Mesodermal cell (in vitro differentiated cells): Measurements from ENCODE around the gene DTD2.
"Not testable (repeated sequence)": the region's sequence is repeated elsewhere in the genome, so short reads cannot be mapped to it uniquely, and the experiment has no call there.

ENCODE experiments used
- H3K27ac ChIP-seq: 2 replicates; pipeline ENCODE4 v1.7.0; 2013; ENCODE audit warnings: mild to moderate bottlenecking, low read depth, low read length, moderate library complexity; ENCODE audit not compliant: severe bottlenecking
- H3K36me3 ChIP-seq: 2 replicates; pipeline ENCODE4 v1.7.1; 2013; ENCODE audit warnings: mild to moderate bottlenecking, low read length, moderate library complexity; ENCODE audit not compliant: control insufficient read depth, insufficient read depth
- H3K4me1 ChIP-seq: one replicate; pipeline ENCODE4 v1.7.1; 2013; ENCODE audit warnings: mild to moderate bottlenecking, low read length; ENCODE audit not compliant: insufficient read depth, control insufficient read depth, poor library complexity, severe bottlenecking
- H3K4me3 ChIP-seq: 2 replicates; pipeline ENCODE4 v1.7.0; 2013; ENCODE audit warnings: low read length, control low read depth, mild to moderate bottlenecking; ENCODE audit not compliant: insufficient read depth, poor library complexity, severe bottlenecking; ENCODE audit errors: extremely low read depth
- H3K9me3 ChIP-seq: 2 replicates; pipeline ENCODE4 v1.7.1; 2013; ENCODE audit warnings: mild to moderate bottlenecking, low read length, moderate library complexity; ENCODE audit not compliant: control insufficient read depth
- WGBS, 2 experiments: methylation state at CpG; one replicate each; pipeline ENCODE4 v1.1.5; 2013; ENCODE audit warnings: missing lambda C conversion rate in 2 of 2; ENCODE audit not compliant: insufficient coverage in 2 of 2; 5-methylcytosine and 5-hydroxymethylcytosine counted together

Gene DTD2

DNA sequence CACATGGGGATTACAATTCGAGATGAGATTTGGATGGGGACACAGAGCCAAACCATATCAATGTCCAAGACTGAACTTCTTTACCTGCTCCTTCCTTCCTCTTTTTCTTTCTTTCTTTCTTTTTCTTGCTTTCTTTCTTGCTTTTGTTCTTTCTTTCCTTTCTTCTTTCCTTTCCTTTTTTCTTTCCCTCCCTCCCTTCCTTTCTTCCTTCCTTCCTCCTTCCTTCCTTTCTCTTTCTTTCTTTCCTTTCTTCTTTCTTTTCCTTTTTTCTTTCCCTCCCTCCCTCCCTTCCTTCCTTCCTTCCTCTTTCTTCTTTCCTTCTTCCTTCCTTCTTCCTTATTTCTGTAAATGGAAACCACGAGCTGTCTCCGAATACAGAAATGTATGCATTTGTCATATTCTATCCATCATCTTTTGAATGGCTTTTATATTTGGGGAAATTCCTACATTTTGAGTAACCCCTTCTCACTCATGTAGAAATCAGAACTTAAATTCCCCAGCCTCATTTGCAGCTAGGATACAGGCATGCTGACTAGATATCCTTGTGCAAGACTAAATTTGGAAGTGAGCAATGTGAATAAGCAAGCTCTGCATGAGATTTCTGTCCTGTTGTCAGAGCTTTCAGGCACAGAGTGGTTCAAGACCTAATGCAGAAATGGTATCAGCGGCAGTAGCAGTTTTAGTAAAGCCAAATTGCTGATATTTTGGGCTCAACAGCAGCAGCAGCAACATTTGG, 19.0 kb upstream of the DTD2 start:
- H3K27ac ChIP-seq, result no peak overlapping the region
- H3K36me3 ChIP-seq, result no peaks in the 10 kb centered on the region
- H3K9me3 ChIP-seq, result no peaks in the 10 kb centered on the region
- 92 to 95% methylated on average over 2 of the region's 4 CpGs for WGBS, 2 experiments
- no peak overlapping the region for H3K4me3 ChIP-seq
- H3K4me1 ChIP-seq, result no peaks in the 10 kb centered on the region

DNA sequence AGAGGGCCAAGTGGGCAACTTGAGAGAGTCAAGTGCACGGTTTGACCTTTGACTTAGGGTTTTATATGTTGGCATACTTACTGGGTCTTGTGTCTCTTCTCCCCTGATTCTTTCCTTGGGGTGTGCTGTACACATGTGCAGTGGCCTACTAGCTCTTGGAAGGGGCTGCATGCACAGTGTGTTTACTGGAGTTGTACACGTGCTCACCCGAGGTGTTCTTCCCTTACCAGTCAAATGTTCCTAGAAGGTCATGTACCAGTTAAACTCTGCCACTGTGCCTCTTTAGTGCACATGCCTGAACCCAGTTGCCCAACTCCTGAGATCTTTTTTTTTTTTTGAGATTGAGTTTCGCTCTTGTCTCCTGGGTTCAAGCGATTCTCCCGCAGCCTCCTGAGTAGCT, 9.2 kb upstream of the DTD2 start:
- WGBS, 2 experiments, result 91 to 96% methylated on average over 5 to 6 of the region's 6 CpGs
- Histone ChIP-seq H3K4me3 (no peak overlapping the region), H3K36me3 (no peaks in the 10 kb centered on the region), H3K9me3 (no peaks in the 10 kb centered on the region), H3K27ac (no peak overlapping the region), H3K4me1 (no peaks in the 10 kb centered on the region)

DNA sequence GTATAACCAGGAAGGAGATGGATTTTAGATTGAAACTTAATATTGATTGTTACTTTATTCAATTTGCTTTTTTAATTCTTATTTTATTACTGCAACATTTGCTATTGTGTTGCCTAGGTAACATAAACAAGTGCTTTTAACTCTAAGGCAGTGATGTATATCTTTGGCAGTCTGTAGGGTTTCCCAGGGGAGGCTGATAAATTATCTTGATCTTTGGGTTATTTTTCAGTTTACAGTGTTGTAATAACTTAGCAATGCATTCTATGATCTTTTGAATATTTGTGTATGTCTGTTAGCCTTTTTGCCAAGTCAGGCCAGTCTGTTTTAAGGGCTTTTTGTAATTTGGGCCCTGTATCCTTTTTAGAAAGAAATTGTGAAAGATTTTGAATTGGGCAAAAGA, 7.8 kb upstream of the DTD2 start:
- Histone ChIP-seq H3K4me1 (no peaks in the 10 kb centered on the region), H3K4me3 (no peak overlapping the region), H3K9me3 (no peaks in the 10 kb centered on the region), H3K27ac (no peak overlapping the region), H3K36me3 (no peaks in the 10 kb centered on the region)

DNA sequence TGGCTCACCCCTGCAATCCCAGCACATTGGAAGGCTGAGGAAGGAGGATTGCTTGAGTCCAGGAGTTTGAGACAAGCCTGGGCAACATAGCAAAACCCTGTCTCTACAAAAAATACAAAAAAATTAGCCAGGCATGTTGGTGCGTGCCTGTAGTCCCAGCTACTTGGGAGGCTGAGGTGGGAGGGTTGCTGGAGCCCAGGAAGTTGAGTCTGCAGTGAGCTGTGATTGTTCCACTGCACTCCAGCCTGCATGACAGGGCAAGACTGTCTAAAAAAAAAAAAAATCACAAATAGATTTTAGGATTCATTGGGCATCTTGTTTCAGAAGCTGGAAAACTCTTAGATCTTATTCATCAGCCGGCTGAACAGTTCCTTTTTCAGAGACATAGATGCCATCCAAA, 5.1 kb upstream of the DTD2 start:
- WGBS, 2 experiments, result 91% methylated on average over 2 of the region's 2 CpGs; no CpG with 5 or more reads in 1 of the 2 experiments
- H3K36me3 ChIP-seq, H3K27ac ChIP-seq, H3K4me3 ChIP-seq, H3K9me3 ChIP-seq: not testable (repeated sequence)
- peaks cover 11% of the 10 kb centered on the region for H3K4me1 ChIP-seq

DNA sequence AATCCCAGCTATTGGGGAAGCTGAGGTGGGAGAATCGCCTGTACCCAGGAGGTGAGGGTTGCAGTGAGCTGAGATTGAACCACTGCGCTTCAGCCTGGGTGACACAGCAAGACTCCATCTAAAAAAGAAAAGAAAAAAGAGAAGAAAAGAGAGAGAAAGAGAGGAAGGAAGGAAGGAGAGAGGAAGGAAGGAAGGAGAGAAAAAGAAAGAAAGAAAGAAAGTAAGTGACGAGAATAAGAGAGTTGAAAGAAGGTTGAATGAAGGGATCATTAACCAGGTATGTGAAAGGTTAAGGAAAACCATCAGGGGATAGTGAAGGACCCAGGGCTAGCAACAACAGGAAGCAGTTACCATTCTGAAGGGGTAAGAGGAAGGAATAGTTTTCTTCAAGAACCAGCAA, 4.2 kb upstream of the DTD2 start:
- Histone ChIP-seq H3K4me3 (no peak overlapping the region), H3K4me1 (peaks cover 11% of the 10 kb centered on the region), H3K36me3 (no peaks in the 10 kb centered on the region), H3K9me3 (no peaks in the 10 kb centered on the region), H3K27ac (no peak overlapping the region)
- WGBS, 2 experiments, result 96 to 98% methylated on average over 2 to 3 of the region's 3 CpGs

DNA sequence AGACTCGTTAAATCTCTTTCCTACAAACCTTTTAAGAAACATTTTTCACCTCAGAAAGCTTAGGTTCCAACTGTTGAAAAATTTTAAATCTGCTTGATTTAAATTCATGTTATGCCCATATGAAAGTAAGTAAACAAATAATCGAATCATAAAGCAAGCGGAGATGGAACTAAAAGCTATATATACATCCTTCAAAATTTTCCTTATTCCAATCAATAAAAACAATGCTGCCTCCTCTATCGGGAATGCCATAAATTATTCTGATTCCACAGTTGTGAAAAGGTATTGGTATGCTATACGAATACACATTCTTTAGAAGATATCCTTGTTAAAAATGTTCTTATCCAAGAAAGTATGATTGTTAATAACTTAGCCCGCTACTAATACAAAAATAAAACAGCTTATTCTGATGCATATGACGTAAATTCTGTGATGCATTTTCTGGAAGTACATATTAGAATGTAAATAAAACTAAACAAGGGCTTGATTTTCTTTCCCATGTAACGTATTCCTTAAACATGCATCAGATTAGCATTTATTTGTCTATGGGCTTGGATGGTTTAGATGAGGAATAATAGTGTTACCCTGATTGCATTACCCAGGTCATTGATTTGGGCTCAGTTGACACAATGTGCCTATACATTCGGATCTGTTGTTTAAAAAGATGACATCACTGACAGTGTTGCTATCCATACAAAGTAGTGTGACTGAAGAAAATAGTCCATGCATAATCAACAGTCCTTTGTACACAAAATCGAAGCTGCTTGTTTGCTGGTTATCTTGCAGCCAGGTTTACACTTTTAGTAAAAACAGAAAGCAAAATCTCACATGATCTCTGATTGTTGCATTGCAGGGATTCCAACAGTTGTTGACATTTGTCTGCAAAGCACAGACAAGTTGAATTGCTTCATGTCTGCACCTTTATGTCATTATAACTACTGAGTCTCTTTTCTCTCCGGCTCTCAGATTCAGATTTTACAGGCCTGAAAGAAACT, 656 bp upstream of the DTD2 start:
- H3K4me3 ChIP-seq, result peak overlapping the region; percentile 65
- WGBS, 2 experiments, result 66 to 69% methylated on average over 2 of the region's 11 CpGs
- peaks cover 11% of the 10 kb centered on the region for H3K4me1 ChIP-seq
- no peaks in the 10 kb centered on the region for H3K9me3 ChIP-seq
- H3K27ac ChIP-seq, result no peak overlapping the region
- peaks cover 2% of the 10 kb centered on the region for H3K36me3 ChIP-seq

DNA sequence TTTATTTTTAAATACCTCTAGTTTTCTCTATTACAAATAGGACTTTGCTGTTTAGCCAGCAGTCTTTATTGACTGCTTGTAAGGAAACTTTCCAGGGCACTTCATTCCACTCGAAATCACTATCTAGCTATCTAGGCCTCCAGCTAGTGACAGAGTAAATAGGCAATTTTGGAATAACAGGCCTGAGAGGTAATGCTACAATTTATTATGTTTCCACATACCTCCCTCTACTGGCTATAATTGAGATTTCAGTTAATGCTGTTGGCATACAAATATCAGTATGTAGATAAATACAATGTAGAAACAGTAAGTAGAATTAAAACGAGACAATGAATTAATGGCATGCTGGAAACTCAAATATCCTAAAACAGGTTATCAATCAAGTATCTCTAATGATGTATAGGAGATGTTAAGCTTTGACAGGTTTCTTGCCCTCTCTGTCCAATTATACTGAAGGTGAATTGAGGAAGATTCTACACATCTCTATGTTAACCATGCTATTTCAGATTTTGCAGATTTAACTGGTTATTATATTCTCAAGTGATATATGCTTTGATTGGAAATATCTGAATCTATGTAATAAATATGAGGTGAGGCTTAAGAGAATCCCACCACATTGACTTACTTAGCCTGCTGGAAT, 7.2 kb downstream of the DTD2 start:
- H3K4me1 ChIP-seq, result no peaks in the 10 kb centered on the region
- H3K36me3 ChIP-seq, result peaks cover 30% of the 10 kb centered on the region
- no peak overlapping the region for H3K27ac ChIP-seq
- no peak overlapping the region for H3K4me3 ChIP-seq
- no CpG with 5 or more reads among the region's 2 CpGs for WGBS, 2 experiments
- H3K9me3 ChIP-seq, result no peaks in the 10 kb centered on the region

DNA sequence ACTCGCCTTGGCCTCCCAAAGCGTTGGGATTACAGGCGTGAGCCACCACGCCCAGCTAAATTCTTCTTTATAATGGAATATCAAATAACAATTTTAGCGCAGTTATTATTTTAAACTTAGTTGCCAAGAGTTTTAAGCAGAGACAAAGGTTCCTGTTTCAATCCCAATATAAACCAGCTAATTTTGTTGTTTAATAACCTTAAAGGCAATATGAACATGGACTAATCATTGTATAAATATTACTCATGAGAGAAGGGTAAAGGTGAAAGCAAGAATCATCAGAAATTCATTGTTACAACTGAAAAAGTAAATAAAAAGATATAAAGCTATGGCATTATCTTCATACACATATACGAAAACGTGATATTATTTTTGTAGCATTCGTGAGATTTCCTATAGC, 8.2 kb downstream of the DTD2 start:
- H3K27ac ChIP-seq, result no peak overlapping the region
- H3K4me1 ChIP-seq, result no peaks in the 10 kb centered on the region
- H3K9me3 ChIP-seq, result no peaks in the 10 kb centered on the region
- H3K4me3 ChIP-seq, result no peak overlapping the region
- peaks cover 30% of the 10 kb centered on the region for H3K36me3 ChIP-seq
- no CpG with 5 or more reads among the region's 8 CpGs for WGBS, 2 experiments

DNA sequence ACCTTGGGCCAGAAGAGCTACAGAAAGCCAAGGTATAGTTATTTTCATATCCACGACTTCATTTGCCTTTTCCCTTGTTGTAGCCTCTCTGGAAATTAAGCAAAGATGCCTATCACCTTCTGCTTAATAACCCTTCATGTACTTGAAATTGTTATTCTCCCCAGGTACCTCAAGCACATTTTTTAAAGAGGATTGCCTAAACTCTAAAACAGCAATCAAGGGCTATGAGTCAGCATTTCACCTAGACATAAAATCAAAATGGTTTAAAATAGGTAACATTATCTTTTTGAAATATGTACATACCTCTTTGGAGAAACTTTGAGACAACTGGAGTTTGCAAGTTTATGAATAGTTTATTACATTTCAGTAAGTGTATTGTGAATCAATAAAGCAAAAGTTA, 11.6 kb downstream of the DTD2 start:
- Histone ChIP-seq H3K36me3 (peaks cover 9% of the 10 kb centered on the region), H3K4me1 (no peaks in the 10 kb centered on the region), H3K4me3 (no peak overlapping the region), H3K27ac (no peak overlapping the region), H3K9me3 (no peaks in the 10 kb centered on the region)
- 100% methylated on average over 1 of the region's 1 CpG for WGBS, 2 experiments

DNA sequence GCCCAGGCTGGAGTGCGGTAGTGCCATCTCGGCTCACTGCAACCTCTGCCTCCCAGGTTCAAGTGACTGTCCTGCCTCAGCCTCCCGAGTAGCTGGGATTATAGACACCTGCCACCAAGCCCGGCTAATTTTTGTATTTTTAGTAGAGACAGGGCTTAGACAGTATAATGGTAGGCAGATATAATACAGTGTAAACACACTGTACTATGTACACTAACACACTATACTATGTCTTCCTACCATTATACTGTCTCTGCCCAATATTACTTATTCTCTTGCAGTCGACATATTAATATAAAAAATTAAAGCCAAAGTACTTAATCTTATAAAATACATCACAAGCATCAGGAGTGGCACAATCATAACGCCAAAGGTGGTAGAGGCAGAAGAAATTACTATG, 15.0 kb downstream of the DTD2 start:
- 91 to 94% methylated on average over 3 to 4 of the region's 6 CpGs for WGBS, 2 experiments
- Histone ChIP-seq H3K9me3 (peaks cover 5% of the 10 kb centered on the region), H3K4me3 (no peak overlapping the region), H3K36me3 (no peaks in the 10 kb centered on the region), H3K4me1 (no peaks in the 10 kb centered on the region), H3K27ac (no peak overlapping the region)
